ENCODE results near the gene NFASC. TPM values are rescaled to one million over a fixed set of nuclear protein-coding genes. Genes with fewer than 3 reads are reported as not detected.

NFASC gene
- total RNA-seq, 4 donors from 2014 or later, result 7.9 to 68.7 (median 32.7) TPM

- DNase-seq, result no peak
- H3K9me3 ChIP-seq, result no peaks in the 10 kb centered on the region
- no peak overlapping the region for H3K4me3 ChIP-seq
- no peaks in the 10 kb centered on the region for H3K36me3 ChIP-seq
- H3K4me1 ChIP-seq, result no peaks in the 10 kb centered on the region
- H3K27me3 ChIP-seq, result no peaks in the 10 kb centered on the region
- TF ChIP-seq CTCF (IDR thresholded peaks at IDR 0.05), result no peak
- no peak for TF ChIP-seq POLR2A (IDR thresholded peaks at IDR 0.05)
- intact Hi-C loops (cut with DNase I; ENCODE audit: low total_unique reads), result loop anchor here (10.0 kb wide), 1 partner anchor 141 kb away; no protein-coding TSS in a partner anchor
- no peak overlapping the region for H3K27ac ChIP-seq
These were observed 74.9 kb downstream of the NFASC start for GRCh38 chr1:204945565-204945977.

- no peak for TF ChIP-seq POLR2A (IDR thresholded peaks at IDR 0.05)
- TF ChIP-seq CTCF (IDR thresholded peaks at IDR 0.05), result no peak
- no peaks in the 10 kb centered on the region for H3K36me3 ChIP-seq
- H3K4me1 ChIP-seq, result no peaks in the 10 kb centered on the region
- intact Hi-C loops (cut with DNase I; ENCODE audit: low total_unique reads), result loop anchor here (10.0 kb wide), 1 partner anchor 142 kb away; no protein-coding TSS in a partner anchor
- H3K9me3 ChIP-seq, result no peaks in the 10 kb centered on the region
- no peak overlapping the region for H3K27ac ChIP-seq
- H3K27me3 ChIP-seq, result no peaks in the 10 kb centered on the region
- no peak for DNase-seq
- no peak overlapping the region for H3K4me3 ChIP-seq
These were observed 76.0 kb downstream of the NFASC start for GRCh38 chr1:204946640-204947039.

- H3K27ac ChIP-seq, result no peak overlapping the region
- H3K4me3 ChIP-seq, result no peak overlapping the region
- no peak for TF ChIP-seq POLR2A (IDR thresholded peaks at IDR 0.05)
- TF ChIP-seq CTCF (IDR thresholded peaks at IDR 0.05), result no peak
- no peaks in the 10 kb centered on the region for H3K27me3 ChIP-seq
- intact Hi-C loops (cut with DNase I; ENCODE audit: low total_unique reads), result loop anchor here (10.0 kb wide), 1 partner anchor 143 kb away; no protein-coding TSS in a partner anchor
- no peaks in the 10 kb centered on the region for H3K4me1 ChIP-seq
- H3K9me3 ChIP-seq, result no peaks in the 10 kb centered on the region
- no peak for DNase-seq
- H3K36me3 ChIP-seq, result no peaks in the 10 kb centered on the region
These were observed 76.7 kb downstream of the NFASC start for GRCh38 chr1:204947338-204947737.

GRCh38 chr1:204947747-204948146 lies 77.1 kb downstream of the NFASC start:
- Histone ChIP-seq H3K4me1 (no peaks in the 10 kb centered on the region), H3K9me3 (no peaks in the 10 kb centered on the region), H3K27me3 (no peaks in the 10 kb centered on the region), H3K27ac (no peak overlapping the region), H3K36me3 (no peaks in the 10 kb centered on the region), H3K4me3 (no peak overlapping the region)
- intact Hi-C loops (cut with DNase I; ENCODE audit: low total_unique reads), result loop anchor here (10.0 kb wide), 1 partner anchor 143 kb away; no protein-coding TSS in a partner anchor
- DNase-seq, result no peak
- TF ChIP-seq CTCF (IDR thresholded peaks at IDR 0.05) (no peak), POLR2A (IDR thresholded peaks at IDR 0.05) (no peak)

- Histone ChIP-seq H3K4me1 (no peaks in the 10 kb centered on the region), H3K4me3 (no peak overlapping the region), H3K27me3 (no peaks in the 10 kb centered on the region), H3K27ac (no peak overlapping the region), H3K36me3 (no peaks in the 10 kb centered on the region), H3K9me3 (no peaks in the 10 kb centered on the region)
- intact Hi-C loops (cut with DNase I; ENCODE audit: low total_unique reads), result no loop called here
- no peak for DNase-seq
- TF ChIP-seq POLR2A (IDR thresholded peaks at IDR 0.05), result no peak
- TF ChIP-seq CTCF (IDR thresholded peaks at IDR 0.05), result no peak
These were observed 79.8 kb downstream of the NFASC start for GRCh38 chr1:204950353-204951001.
